Stimulated activated CD4-positive, alpha-beta T cell treated with anti-CD3 and anti-CD28 coated beads, Interleukin-1b, Interleukin-23, amount 100 ng/mL, for 24 hours (primary cell): ENCODE results near the gene AP3S2.
"Not testable (repeated sequence)": the region's sequence is repeated elsewhere in the genome, so short reads cannot be mapped to it uniquely, and the experiment has no call there.

ENCODE experiments used
- DNase-seq, 4 experiments: peaks; one replicate each; pipeline ENCODE4 v3.0.0-alpha.2; 2020; ENCODE audit warnings: low read depth in 4 of 4, low spot score in 1 of 4

AP3S2 gene

DNA sequence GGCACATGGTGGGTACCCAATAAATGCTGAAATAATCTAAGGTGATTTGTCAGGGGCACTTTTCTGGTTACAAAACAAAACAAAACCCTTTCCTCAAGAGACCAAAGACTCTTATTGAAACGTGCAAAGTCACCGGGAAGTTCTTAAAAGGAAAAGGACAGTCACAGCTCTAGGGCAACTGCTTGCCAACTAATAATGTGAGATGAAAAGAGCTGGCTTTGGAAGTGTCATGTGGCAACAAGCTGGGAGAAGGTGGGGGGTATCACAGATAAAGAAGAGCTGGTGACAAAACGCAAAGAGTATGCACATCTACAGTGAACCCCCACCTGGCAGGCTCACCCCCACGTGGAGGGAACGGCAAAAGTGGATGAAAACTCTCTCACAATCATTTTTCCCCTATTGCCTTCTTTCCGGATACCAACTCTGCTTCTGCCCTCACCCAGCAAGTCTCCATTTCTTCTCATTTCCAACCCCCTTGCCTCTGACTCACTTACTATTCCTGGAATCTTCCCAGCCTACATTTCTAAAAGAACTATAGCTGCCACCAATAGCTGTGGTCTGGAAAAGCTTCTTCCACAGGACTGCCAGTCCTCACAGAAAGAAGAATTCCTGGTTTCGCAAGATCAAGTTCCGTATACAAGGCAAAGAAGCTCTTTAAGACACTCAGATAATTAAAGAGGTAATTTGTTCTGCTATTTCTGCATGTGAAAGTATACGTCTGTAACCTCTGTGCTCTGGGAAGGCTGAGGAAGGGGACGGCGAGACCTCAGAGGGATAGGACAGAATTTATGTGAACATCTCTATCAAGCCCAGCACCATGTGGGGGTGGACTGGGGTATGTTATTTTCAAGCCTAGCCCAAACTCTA lies 57.3 kb downstream of the AP3S2 start:
- DNase-seq = no peak

DNA sequence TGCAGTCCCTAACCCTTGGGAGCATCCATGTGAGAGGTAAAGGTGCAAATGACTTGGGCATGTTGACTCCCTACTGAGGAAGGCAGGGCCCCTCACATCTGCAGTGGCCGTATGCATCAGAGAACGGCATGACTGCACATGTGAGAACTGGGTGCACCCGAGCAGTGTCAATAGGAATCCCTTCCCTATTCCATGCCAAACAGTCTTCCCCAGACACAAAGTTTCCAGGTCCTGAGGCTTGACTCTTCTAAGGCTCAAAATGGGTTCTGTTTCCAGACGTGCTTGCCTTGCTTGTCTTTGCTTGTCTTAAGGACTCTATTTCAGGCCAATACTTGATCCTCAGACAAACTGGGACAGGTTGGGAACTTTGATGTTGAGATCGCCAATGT lies 58.6 kb downstream of the AP3S2 start:
- no peak for DNase-seq

DNA sequence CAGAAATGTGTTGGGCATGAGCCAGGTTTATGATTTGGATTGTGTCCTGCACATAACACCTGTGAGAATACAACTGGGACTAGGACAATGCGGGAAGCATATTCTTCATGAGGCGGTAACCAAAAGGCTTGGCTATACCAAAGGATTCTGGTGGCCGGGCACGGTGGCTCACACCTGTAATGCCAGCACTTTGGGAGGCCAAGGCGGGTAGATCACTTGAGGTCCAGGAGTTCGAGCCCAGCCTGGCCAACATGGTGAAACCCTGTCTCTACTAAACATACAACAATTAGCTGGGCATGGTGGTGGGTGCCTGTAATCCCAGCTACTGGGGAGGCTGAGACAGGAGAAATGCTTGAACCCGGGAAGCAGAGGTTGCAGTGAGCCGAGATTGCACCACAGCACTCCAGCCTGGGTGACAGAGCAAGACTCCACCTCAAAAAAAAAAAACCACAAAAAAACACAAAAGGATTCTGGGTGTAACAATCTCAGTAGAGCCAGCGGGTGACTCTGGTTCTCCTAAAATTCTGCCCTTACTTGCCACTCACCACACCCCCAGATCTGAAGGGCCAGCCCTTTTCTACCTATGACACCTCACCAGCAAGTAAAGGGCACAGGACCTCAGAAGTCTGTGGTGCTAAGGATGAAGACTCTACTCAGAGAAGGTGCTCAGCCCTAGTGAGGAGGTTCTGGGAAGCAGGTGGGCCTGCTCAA lies 59.2 kb downstream of the AP3S2 start:
- not testable (repeated sequence) for DNase-seq

GRCh38 chr15:89833966-89834365 lies 59.8 kb downstream of the AP3S2 start:
- no peak for DNase-seq

DNA sequence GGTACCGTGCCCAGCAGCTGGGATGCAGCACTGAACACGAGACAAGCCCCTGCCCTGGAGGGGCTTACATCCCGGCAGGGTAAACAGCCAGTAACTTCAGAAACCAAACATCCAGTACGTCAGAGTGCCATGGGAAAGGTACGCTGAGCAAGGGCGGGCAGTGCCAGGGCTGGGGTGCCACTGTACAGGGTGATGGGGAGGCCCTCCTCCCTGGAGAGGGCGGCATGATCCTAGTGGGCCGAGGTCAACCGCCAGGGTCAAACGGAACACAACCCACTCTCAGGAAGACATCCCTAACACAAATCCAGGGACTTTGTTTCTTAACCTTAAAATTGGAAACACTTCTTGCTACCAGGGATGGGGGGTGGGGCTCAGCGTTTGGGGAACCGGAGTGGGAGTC lies 63.2 kb downstream of the AP3S2 start:
- DNase-seq = no peak

GRCh38 chr15:89829616-89830440 lies 64.0 kb downstream of the AP3S2 start:
- no peak for DNase-seq

DNA sequence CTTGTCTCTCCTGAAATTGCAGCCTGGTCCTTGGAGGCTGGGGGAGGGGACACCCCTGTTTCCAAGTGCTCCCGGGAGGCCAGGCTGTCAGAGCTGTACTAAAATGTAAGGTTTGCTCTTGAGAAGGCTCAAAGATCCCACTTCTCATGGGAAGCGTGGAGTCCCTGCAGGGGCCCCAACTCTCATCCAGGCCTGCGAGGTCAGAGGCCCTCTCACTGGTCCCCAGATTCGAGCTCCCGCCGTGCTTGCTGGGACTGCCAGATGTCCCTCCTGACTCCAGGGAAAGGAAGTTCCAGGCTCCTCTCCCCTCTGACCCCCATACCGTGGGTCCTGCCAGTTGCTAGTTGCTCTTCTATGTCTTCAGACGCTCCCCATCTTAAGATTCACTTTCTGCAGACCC lies 64.6 kb downstream of the AP3S2 start:
- DNase-seq = no peak

- DNase-seq = no peak
These were observed 65.3 kb downstream of the AP3S2 start for GRCh38 chr15:89828281-89829145.

DNA sequence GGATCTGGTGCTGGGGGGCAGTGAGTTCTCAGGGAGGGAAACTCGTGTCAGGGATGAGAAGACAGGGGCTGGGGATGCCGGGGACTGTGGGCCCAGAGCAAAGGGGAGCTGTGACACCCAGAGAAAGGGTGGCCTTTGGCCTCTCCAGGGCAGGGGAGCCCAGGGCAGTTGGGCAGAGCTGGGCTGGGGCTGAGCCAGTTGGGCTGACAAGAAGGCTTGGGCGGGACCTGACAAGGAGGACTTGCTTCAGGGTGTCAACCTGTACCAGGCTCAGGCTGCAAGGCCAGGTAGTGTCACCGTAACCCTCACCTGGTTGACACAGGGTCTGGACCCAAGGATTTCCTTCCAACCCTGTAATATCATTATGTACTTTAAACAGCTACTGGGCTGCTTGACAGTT lies 66.0 kb downstream of the AP3S2 start:
- no peak for DNase-seq

- no peak for DNase-seq
These were observed 66.8 kb downstream of the AP3S2 start for GRCh38 chr15:89826671-89827655.

DNA sequence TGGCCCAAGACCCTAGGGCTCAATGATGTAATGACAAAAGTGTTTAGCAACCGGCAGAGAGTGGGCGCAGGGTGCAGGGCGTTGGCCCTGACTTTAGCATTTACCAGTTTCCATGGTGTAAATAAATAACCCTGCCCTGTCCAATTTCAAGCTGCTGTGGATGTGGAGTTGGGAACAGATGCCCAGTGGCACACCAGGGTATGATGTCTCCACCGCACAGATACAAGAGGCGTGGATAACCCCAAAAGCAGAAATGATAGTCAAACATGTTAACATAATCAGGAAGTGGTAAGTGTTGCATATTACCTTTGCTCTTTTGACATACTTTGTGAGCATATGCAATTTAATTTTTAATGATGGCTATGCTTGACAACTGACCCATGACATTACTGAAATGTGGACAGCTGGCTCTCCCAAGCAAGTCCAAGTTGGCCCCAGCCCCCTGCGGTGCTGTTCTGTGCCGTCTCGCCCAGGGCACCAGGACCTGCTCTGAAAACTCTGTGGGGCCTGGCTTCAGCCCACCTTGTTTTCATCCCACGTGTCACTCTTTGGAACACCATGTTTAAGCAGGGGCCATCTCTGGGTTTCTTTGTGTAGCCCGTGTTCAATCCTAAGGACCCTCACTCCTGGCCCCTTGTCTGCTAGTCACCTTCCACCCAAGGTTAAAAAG lies 68.4 kb downstream of the AP3S2 start:
- DNase-seq = no peak

DNA sequence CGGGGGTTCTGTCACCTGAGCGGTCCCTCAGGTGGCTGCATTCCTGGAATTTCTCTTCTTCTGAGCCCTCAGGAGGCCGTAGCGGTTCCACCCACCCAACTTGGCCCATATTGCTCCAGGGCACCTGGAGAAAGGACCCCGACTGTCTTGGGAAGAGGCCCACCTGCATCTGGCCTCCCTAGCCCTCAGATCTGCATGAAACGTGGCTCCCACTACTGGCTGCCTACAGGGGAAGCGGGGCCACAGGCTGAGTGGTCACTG lies 69.3 kb downstream of the AP3S2 start:
- no peak for DNase-seq

DNA sequence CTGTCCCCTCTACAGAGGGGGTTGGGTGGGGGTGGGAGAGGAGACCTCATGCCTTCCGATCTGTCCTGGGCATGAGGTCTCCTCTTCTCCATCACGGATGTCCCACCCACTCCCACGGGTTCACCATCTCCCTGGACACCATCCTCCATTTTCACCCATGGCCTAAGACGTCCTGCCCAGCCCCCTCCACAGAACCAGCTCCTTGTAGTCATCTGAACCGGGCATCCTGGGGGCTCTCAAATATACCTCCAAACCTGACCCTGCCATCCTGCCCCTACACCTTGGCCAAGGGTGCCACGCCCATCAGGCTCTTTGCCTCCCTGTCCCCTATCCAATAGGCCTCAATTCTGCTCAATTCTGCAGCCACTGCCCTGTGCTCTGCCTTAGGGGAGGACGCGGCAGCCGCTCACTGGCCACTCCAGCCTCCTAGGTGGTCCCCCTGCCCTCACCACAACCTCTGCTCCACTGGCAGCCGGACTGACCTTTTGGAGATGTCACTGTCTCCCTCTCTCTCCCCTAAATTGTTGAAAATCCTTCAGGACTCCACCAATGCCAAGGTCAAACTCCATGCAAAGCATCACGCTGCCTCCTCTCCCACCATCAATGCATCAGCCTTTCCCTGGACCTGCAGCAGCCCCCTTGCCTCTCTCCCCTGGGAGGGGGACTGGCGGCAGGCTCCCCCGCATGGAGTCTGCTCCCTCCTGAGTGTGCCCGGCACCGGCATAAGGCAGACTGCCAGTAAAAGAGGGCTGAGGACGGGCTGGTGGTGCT lies 69.8 kb downstream of the AP3S2 start:
- no peak for DNase-seq

DNA sequence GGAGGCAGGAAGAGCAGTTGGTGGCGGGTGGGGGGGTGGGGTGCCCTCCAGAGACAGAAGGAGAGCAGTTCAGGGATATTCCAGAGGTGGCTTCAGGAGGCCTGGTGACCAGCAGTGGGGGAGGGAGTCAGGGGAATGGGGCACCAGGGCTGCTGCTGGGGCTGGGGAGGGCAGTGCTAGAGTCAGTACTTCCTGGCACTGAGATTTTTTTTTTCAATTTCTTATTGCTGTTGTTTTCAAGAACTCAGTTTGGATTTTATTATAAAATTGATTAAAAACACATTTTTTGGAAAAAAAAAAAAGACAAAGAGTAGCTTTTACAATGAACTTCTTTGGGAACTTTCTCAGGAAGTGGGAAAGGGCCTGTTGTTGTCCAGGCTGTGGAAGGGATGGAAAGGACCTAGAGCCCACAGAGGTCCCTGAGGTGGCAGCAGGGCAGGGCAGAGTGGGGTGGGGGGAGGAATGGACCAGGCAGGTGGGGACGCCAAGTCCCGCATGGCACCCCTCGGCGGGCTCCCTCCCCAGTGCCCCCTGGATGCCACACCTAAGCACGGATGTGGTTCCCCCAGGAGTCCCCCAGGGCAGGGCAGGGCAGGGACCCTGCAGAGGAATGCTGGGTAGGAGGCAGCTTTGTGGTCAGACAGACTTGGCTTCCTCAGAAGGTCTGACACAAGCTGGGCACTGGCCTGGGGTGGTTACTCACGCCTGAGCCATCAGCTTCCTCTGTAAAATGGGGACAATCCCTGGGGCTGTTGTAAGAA lies 70.7 kb downstream of the AP3S2 start:
- no peak for DNase-seq

- no peak for DNase-seq
These were observed 71.2 kb downstream of the AP3S2 start for GRCh38 chr15:89822611-89822950.

- no peak for DNase-seq
These were observed 71.8 kb downstream of the AP3S2 start for GRCh38 chr15:89822026-89822425.

- DNase-seq = no peak
These were observed 72.9 kb downstream of the AP3S2 start for GRCh38 chr15:89820666-89821611.
